ENCODE data around the gene MLLT10.

DNA sequence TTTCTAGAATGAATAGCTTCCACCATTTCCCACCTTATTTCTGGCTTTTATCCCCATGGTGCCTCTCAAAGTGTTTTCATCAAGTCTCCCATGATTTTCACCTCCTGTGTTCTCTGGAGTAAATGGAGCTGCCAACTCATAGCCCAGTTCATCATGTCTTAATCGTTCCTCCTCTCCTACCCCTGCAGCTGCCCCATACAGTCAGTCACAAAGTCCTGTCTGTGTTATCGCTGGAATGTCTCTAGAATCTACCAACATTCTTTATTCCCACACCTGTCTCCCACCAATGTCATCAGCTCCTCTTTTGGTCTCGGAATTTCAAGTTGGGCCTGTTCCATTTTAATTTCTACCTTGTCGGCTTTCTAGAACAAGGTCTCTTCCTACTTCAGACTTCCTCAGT, 178.9 kb downstream of the MLLT10 start:
- no peak for TF ChIP-seq POLR2A (IDR thresholded peaks at IDR 0.05)
- TF ChIP-seq, protein P1, sequence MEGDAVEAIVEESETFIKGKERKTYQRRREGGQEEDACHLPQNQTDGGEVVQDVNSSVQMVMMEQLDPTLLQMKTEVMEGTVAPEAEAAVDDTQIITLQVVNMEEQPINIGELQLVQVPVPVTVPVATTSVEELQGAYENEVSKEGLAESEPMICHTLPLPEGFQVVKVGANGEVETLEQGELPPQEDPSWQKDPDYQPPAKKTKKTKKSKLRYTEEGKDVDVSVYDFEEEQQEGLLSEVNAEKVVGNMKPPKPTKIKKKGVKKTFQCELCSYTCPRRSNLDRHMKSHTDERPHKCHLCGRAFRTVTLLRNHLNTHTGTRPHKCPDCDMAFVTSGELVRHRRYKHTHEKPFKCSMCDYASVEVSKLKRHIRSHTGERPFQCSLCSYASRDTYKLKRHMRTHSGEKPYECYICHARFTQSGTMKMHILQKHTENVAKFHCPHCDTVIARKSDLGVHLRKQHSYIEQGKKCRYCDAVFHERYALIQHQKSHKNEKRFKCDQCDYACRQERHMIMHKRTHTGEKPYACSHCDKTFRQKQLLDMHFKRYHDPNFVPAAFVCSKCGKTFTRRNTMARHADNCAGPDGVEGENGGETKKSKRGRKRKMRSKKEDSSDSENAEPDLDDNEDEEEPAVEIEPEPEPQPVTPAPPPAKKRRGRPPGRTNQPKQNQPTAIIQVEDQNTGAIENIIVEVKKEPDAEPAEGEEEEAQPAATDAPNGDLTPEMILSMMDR (IDR thresholded peaks at IDR 0.05) = no peak

Measured in right lobe of liver (tissue), 4 donors.